Measurements from ENCODE around the gene PDE9A. TPM values are rescaled to one million over a fixed set of nuclear protein-coding genes. Genes with fewer than 3 reads are reported as not detected.

The PDE9A gene
- total and polyA plus RNA-seq, 9 donors: 3.9 to 11.3 (median 6.9) TPM

- Histone ChIP-seq H3K9me3 (no peaks in the 10 kb centered on the region), H3K27ac (no peak overlapping the region), H3K4me3 (no peak overlapping the region), H3K4me1 (ENCODE audit: insufficient read depth) (no peaks in the 10 kb centered on the region), H3K27me3 (no peaks in the 10 kb centered on the region), H3K36me3 (no peaks in the 10 kb centered on the region)
- TF ChIP-seq EP300 (IDR thresholded peaks at IDR 0.05) (no peak), CTCF (IDR thresholded peaks at IDR 0.05) (no peak), POLR2A (IDR thresholded peaks at IDR 0.05) (no peak)
- no peak for DNase-seq
- WGBS, 3 donors: 92 to 94% (median 93%) methylated on average over 21 of the region's 21 CpGs
- intact Hi-C loops (cut with DNase I): no loop called here
Measured at GRCh38 chr21:42768324-42769121, 115.1 kb downstream of the PDE9A start.

- Histone ChIP-seq H3K27ac (no peak overlapping the region), H3K4me1 (ENCODE audit: insufficient read depth) (no peaks in the 10 kb centered on the region), H3K27me3 (no peaks in the 10 kb centered on the region), H3K9me3 (no peaks in the 10 kb centered on the region), H3K4me3 (no peak overlapping the region), H3K36me3 (no peaks in the 10 kb centered on the region)
- 75 to 86% (median 84%) methylated on average over 8 to 9 of the region's 9 CpGs for WGBS, 3 donors
- intact Hi-C loops (cut with DNase I): no loop called here
- DNase-seq: no peak
- TF ChIP-seq POLR2A (IDR thresholded peaks at IDR 0.05): no peak
- TF ChIP-seq CTCF (IDR thresholded peaks at IDR 0.05): no peak
- no peak for TF ChIP-seq EP300 (IDR thresholded peaks at IDR 0.05)
Measured at GRCh38 chr21:42769183-42769819, 115.9 kb downstream of the PDE9A start.

GRCh38 chr21:42769820-42770716, 116.6 kb downstream of the PDE9A start:
- DNase-seq: no peak
- Histone ChIP-seq H3K4me3 (no peak overlapping the region), H3K9me3 (no peaks in the 10 kb centered on the region), H3K4me1 (ENCODE audit: insufficient read depth) (no peaks in the 10 kb centered on the region), H3K27me3 (no peaks in the 10 kb centered on the region), H3K27ac (no peak overlapping the region), H3K36me3 (no peaks in the 10 kb centered on the region)
- TF ChIP-seq EP300 (IDR thresholded peaks at IDR 0.05): no peak
- no peak for TF ChIP-seq POLR2A (IDR thresholded peaks at IDR 0.05)
- TF ChIP-seq CTCF (IDR thresholded peaks at IDR 0.05): no peak
- 89 to 93% (median 92%) methylated on average over 27 to 28 of the region's 28 CpGs for WGBS, 3 donors
- intact Hi-C loops (cut with DNase I): no loop called here

- whole genome bisulfite sequencing, 3 donors: 91 to 94% (median 93%) methylated on average over 27 of the region's 27 CpGs
- H3K27me3 ChIP-seq: no peaks in the 10 kb centered on the region
- H3K9me3 ChIP-seq: no peaks in the 10 kb centered on the region
- TF ChIP-seq POLR2A (IDR thresholded peaks at IDR 0.05) (no peak), EP300 (IDR thresholded peaks at IDR 0.05) (no peak), CTCF (IDR thresholded peaks at IDR 0.05) (no peak)
- intact Hi-C loops (cut with DNase I): no loop called here
- no peak overlapping the region for H3K27ac ChIP-seq
- no peaks in the 10 kb centered on the region for H3K36me3 ChIP-seq
- no peak for DNase-seq
- H3K4me1 ChIP-seq (ENCODE audit: insufficient read depth): no peaks in the 10 kb centered on the region
- H3K4me3 ChIP-seq: no peak overlapping the region
Measured at GRCh38 chr21:42770717-42771502, 117.5 kb downstream of the PDE9A start.
